ENCODE results near the gene MINK1. TPM values are rescaled to one million over a fixed set of nuclear protein-coding genes. Genes with fewer than 3 reads are reported as not detected.

The MINK1 gene
- total RNA-seq, 2 experiments from 2014 or later = 40.6 to 62.5 TPM

GRCh38 chr17:4892499-4893221, 59.5 kb downstream of the MINK1 start:
- BruUV-seq (replicated peaks) = no TSS peak
- Histone ChIP-seq H4K20me1 (ENCODE audit: insufficient read depth, low read length) (no peaks in the 10 kb centered on the region), H3K4me1 (ENCODE audit: insufficient read depth, low read length, poor library complexity, severe bottlenecking) (no peaks in the 10 kb centered on the region), H3K27ac (ENCODE audit: low read depth, low read length, poor library complexity, severe bottlenecking) (no peak overlapping the region), H3K4me3 (ENCODE audit: low read depth, low read length, poor library complexity, severe bottlenecking) (no peak overlapping the region), H3K9me2 (ENCODE audit: insufficient read depth, low read length) (no peaks in the 10 kb centered on the region), H3K36me3 (ENCODE audit: insufficient read depth, low read length) (peaks cover 52% of the 10 kb centered on the region), H3K4me2 (ENCODE audit: low read length) (no peak overlapping the region), H3K79me2 (ENCODE audit: insufficient read depth, low read depth, low read length) (no peaks in the 10 kb centered on the region), H3K9me3 (ENCODE audit: low read length) (no peaks in the 10 kb centered on the region), H2AFZ (ENCODE audit: low read length) (no peak overlapping the region)
- POLR2A ChIA-PET = no interaction called here
- TF ChIP-seq CTCF (conservative IDR thresholded peaks at IDR 0.05; ENCODE audit: low read length) (no peak), EZH2phosphoT487 (IDR thresholded peaks at IDR 0.05; ENCODE audit: borderline replicate concordance, low read depth, low read length) (no peak)
- CTCF ChIA-PET (ENCODE audit: unreplicated experiment) = no interaction called here
- DNase-seq (ENCODE audit: low spot score) = no peak
- intact Hi-C loops (cut with micrococcal nuclease; ENCODE audit: unreplicated experiment) = no loop called here

- TF ChIP-seq CTCF (conservative IDR thresholded peaks at IDR 0.05; ENCODE audit: low read length) (no peak), EZH2phosphoT487 (IDR thresholded peaks at IDR 0.05; ENCODE audit: borderline replicate concordance, low read depth, low read length) (no peak)
- peaks cover 51% of the 10 kb centered on the region for H3K36me3 ChIP-seq (ENCODE audit: insufficient read depth, low read length)
- H3K9me2 ChIP-seq (ENCODE audit: insufficient read depth, low read length) = no peaks in the 10 kb centered on the region
- no peak overlapping the region for H3K27ac ChIP-seq (ENCODE audit: low read depth, low read length, poor library complexity, severe bottlenecking)
- no peak overlapping the region for H2AFZ ChIP-seq (ENCODE audit: low read length)
- ChIA-PET CTCF (ENCODE audit: unreplicated experiment) (no interaction called here), POLR2A (no interaction called here)
- H3K4me2 ChIP-seq (ENCODE audit: low read length) = no peak overlapping the region
- H3K4me3 ChIP-seq (ENCODE audit: low read depth, low read length, poor library complexity, severe bottlenecking) = no peak overlapping the region
- BruUV-seq (replicated peaks) = no TSS peak
- DNase-seq (ENCODE audit: low spot score) = no peak
- H3K9me3 ChIP-seq (ENCODE audit: low read length) = no peaks in the 10 kb centered on the region
- no peaks in the 10 kb centered on the region for H3K79me2 ChIP-seq (ENCODE audit: insufficient read depth, low read depth, low read length)
- intact Hi-C loops (cut with micrococcal nuclease; ENCODE audit: unreplicated experiment) = no loop called here
- no peaks in the 10 kb centered on the region for H3K4me1 ChIP-seq (ENCODE audit: insufficient read depth, low read length, poor library complexity, severe bottlenecking)
- H4K20me1 ChIP-seq (ENCODE audit: insufficient read depth, low read length) = no peaks in the 10 kb centered on the region
These were observed 60.1 kb downstream of the MINK1 start for GRCh38 chr17:4893272-4893671.

- POLR2A ChIA-PET = no interaction called here
- H4K20me1 ChIP-seq (ENCODE audit: insufficient read depth, low read length) = no peaks in the 10 kb centered on the region
- BruUV-seq (replicated peaks) = no TSS peak
- no peak overlapping the region for H2AFZ ChIP-seq (ENCODE audit: low read length)
- H3K27ac ChIP-seq (ENCODE audit: low read depth, low read length, poor library complexity, severe bottlenecking) = no peak overlapping the region
- no peak for DNase-seq (ENCODE audit: low spot score)
- no peaks in the 10 kb centered on the region for H3K9me3 ChIP-seq (ENCODE audit: low read length)
- TF ChIP-seq EZH2phosphoT487 (IDR thresholded peaks at IDR 0.05; ENCODE audit: borderline replicate concordance, low read depth, low read length) = no peak
- no peak for TF ChIP-seq CTCF (conservative IDR thresholded peaks at IDR 0.05; ENCODE audit: low read length)
- H3K4me2 ChIP-seq (ENCODE audit: low read length) = no peak overlapping the region
- peaks cover 48% of the 10 kb centered on the region for H3K36me3 ChIP-seq (ENCODE audit: insufficient read depth, low read length)
- intact Hi-C loops (cut with micrococcal nuclease; ENCODE audit: unreplicated experiment) = no loop called here
- CTCF ChIA-PET (ENCODE audit: unreplicated experiment) = no interaction called here
- H3K4me1 ChIP-seq (ENCODE audit: insufficient read depth, low read length, poor library complexity, severe bottlenecking) = no peaks in the 10 kb centered on the region
- no peaks in the 10 kb centered on the region for H3K79me2 ChIP-seq (ENCODE audit: insufficient read depth, low read depth, low read length)
- H3K4me3 ChIP-seq (ENCODE audit: low read depth, low read length, poor library complexity, severe bottlenecking) = no peak overlapping the region
- no peaks in the 10 kb centered on the region for H3K9me2 ChIP-seq (ENCODE audit: insufficient read depth, low read length)
These were observed 60.8 kb downstream of the MINK1 start for GRCh38 chr17:4893721-4894560.
